Neural progenitor cell (in vitro differentiated cells): ENCODE data around the gene PDLIM5. TPM values are rescaled to one million over a fixed set of nuclear protein-coding genes. Genes with fewer than 3 reads are reported as not detected.

ENCODE experiments used
- DNase-seq: peaks from one replicate; pipeline ENCODE4 v3.0.0-alpha.2; 2016; ENCODE audit warnings: low spot score
- H2AFZ ChIP-seq: fragments of 200-600 bp; sonication (generic); replicated peaks from 2 replicates; pipeline ENCODE4 v1.6.1; 2016; ENCODE audit warnings: antibody characterized with exemption
- H3F3A ChIP-seq: fragments of 200-600 bp; sonication (generic); 2 replicates; pipeline ENCODE4 v1.6.1; 2016; ENCODE audit warnings: antibody characterized with exemption, low read depth
- H3K27ac ChIP-seq: fragments of 200-600 bp; sonication (generic); 2 replicates; pipeline ENCODE4 v1.5.1; 2016; ENCODE audit warnings: mild to moderate bottlenecking
- H3K27me3 ChIP-seq: fragments of 200-600 bp; sonication (generic); 2 replicates; pipeline ENCODE4 v1.6.1; 2016; ENCODE audit warnings: mild to moderate bottlenecking, moderate library complexity
- H3K36me3 ChIP-seq: fragments of 200-600 bp; sonication (generic); 2 replicates; pipeline ENCODE4 v1.5.1; 2016
- H3K4me1 ChIP-seq: fragments of 200-600 bp; sonication (generic); 2 replicates; pipeline ENCODE4 v1.6.1; 2016; ENCODE audit warnings: mixed run types
- H3K4me2 ChIP-seq: fragments of 200-600 bp; sonication (generic); 2 replicates; pipeline ENCODE4 v1.6.1; 2016
- H3K4me3 ChIP-seq: fragments of 200-600 bp; sonication (generic); 2 replicates; pipeline ENCODE4 v1.5.1; 2016
- H3K79me2 ChIP-seq: fragments of 200-600 bp; sonication (generic); 2 replicates; pipeline ENCODE4 v1.6.1; 2016; ENCODE audit warnings: low read depth
- H3K9ac ChIP-seq: fragments of 200-600 bp; sonication (generic); 2 replicates; pipeline ENCODE4 v1.6.1; 2016
- H3K9me3 ChIP-seq: fragments of 200-600 bp; sonication (generic); 2 replicates; pipeline ENCODE4 v1.5.1; 2016; ENCODE audit warnings: low read depth
- H4K20me1 ChIP-seq: fragments of 200-600 bp; sonication (generic); 2 replicates; pipeline ENCODE4 v1.6.1; 2016; ENCODE audit warnings: low read depth
- H3K27ac Mint-ChIP-seq: 3 replicates; pipeline ENCODE4 v1.8.0; 2021; ENCODE audit warnings: mixed read lengths
- H3K27me3 Mint-ChIP-seq: 2 replicates; pipeline ENCODE4 v1.8.0; 2022; ENCODE audit warnings: low read depth, mild to moderate bottlenecking, inconsistent platforms, moderate library complexity, mixed read lengths; ENCODE audit not compliant: insufficient read depth
- H3K36me3 Mint-ChIP-seq: 3 replicates; pipeline ENCODE4 v1.8.0; 2021; ENCODE audit warnings: mixed read lengths
- H3K4me1 Mint-ChIP-seq: 3 replicates; pipeline ENCODE4 v1.8.0; 2021; ENCODE audit warnings: mixed read lengths
- H3K4me3 Mint-ChIP-seq: 3 replicates; pipeline ENCODE4 v1.8.0; 2021; ENCODE audit warnings: mild to moderate bottlenecking, moderate library complexity, mixed read lengths
- H3K9me3 Mint-ChIP-seq: 3 replicates; pipeline ENCODE4 v1.8.0; 2020; ENCODE audit warnings: mixed read lengths
- EZH2 ChIP-seq: fragments of 200-600 bp; sonication (generic); IDR thresholded peaks from 2 replicates; pipeline ENCODE4 v1.6.1; 2017; ENCODE audit warnings: antibody characterized with exemption, mild to moderate bottlenecking, moderate library complexity
- EZH2phosphoT487 ChIP-seq: fragments of 200-600 bp; sonication (generic); IDR thresholded peaks from 2 replicates; pipeline ENCODE4 v1.6.1; 2017; ENCODE audit warnings: antibody characterized with exemption
- total RNA-seq: library from RNA; depleted of rRNA; stranded (reverse); fragments of >200 nt; gene quantifications from 2 replicates; pipeline ENCODE4 v1.2.3, GENCODE V29; 2015; ENCODE audit warnings: low replicate concordance
- TF ChIP-seq, protein P1 (sequence below): fragments of 200-600 bp; sonication (generic); IDR thresholded peaks from 2 replicates; pipeline ENCODE4 v1.5.1; 2017; ENCODE audit warnings: antibody characterized with exemption, mild to moderate bottlenecking

The PDLIM5 gene
- total RNA-seq, 1 donor from 2014 or later, result 68.4 TPM

DNA sequence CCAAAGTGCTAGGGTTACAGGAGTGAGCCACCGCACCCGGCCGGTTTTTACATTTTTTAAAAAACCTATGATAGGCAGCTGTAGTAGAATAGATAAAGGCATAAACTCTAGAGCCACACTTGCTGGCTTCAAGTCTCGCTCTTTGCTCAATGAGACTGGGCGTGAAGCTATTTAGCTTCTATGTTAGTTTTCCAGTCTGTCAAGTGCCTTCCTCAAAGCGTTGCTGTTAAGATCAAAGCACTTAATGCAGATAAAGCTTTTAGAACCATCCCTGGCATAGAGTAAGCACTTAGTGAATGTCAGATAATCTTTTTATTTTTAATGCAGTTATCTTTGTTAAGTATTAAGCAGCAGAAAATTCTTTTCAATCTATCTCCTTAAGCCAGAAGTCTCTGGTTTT, 264.0 kb downstream of the PDLIM5 start:
- H3K27ac Mint-ChIP-seq, result no peak overlapping the region
- no peak overlapping the region for H3K4me2 ChIP-seq
- H3K27ac ChIP-seq, result no peak overlapping the region
- H3K9me3 Mint-ChIP-seq, result no peaks in the 10 kb centered on the region
- no peaks in the 10 kb centered on the region for H3K79me2 ChIP-seq
- H3K9ac ChIP-seq, result no peak overlapping the region
- no peak overlapping the region for H3K4me3 Mint-ChIP-seq
- H3K4me1 ChIP-seq, result peaks cover 12% of the 10 kb centered on the region
- H3K9me3 ChIP-seq, result no peaks in the 10 kb centered on the region
- H3K4me1 Mint-ChIP-seq, result no peaks in the 10 kb centered on the region
- H4K20me1 ChIP-seq, result no peaks in the 10 kb centered on the region
- no peaks in the 10 kb centered on the region for H3K36me3 Mint-ChIP-seq
- DNase-seq, result no peak
- H3K4me3 ChIP-seq, result no peak overlapping the region
- TF ChIP-seq EZH2phosphoT487 (no peak), EZH2 (no peak)
- TF ChIP-seq, protein P1, sequence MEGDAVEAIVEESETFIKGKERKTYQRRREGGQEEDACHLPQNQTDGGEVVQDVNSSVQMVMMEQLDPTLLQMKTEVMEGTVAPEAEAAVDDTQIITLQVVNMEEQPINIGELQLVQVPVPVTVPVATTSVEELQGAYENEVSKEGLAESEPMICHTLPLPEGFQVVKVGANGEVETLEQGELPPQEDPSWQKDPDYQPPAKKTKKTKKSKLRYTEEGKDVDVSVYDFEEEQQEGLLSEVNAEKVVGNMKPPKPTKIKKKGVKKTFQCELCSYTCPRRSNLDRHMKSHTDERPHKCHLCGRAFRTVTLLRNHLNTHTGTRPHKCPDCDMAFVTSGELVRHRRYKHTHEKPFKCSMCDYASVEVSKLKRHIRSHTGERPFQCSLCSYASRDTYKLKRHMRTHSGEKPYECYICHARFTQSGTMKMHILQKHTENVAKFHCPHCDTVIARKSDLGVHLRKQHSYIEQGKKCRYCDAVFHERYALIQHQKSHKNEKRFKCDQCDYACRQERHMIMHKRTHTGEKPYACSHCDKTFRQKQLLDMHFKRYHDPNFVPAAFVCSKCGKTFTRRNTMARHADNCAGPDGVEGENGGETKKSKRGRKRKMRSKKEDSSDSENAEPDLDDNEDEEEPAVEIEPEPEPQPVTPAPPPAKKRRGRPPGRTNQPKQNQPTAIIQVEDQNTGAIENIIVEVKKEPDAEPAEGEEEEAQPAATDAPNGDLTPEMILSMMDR, result no peak
- H3F3A ChIP-seq, result no peaks in the 10 kb centered on the region
- no peaks in the 10 kb centered on the region for H3K27me3 ChIP-seq
- no peak overlapping the region for H2AFZ ChIP-seq
- H3K27me3 Mint-ChIP-seq, result peaks cover 2% of the 10 kb centered on the region
- no peaks in the 10 kb centered on the region for H3K36me3 ChIP-seq

Other genes with a start within 250 kb of the PDLIM5 start
- gene SMARCAD1, start 244.1 kb upstream of the PDLIM5 start, total RNA-seq, result 66.6 and 115 TPM in 2 replicates
- gene HPGDS, start 109.1 kb upstream of the PDLIM5 start, total RNA-seq, result not detected in 2 replicates